Endothelial cell of umbilical vein (primary cell): ENCODE measurements around the gene CFD. TPM values are rescaled to one million over a fixed set of nuclear protein-coding genes. Genes with fewer than 3 reads are reported as not detected.

Experiments
- BruUV-seq: library from RNA; stranded (reverse); fragments of 400-500 nt; replicated peaks from 2 replicates; lab custom pipeline; 2021; lab: Mats Ljungman, UMichigan
- CTCF ChIA-PET: fragments of 300-600, 350-600 bp; sonication (Branson Sonifier 250); formaldehyde crosslinking; loops from one replicate; lab custom pipeline; 2021; ENCODE audit warnings: antibody characterized with exemption, inconsistent platforms; lab: Charles Lee
- POLR2A ChIA-PET: fragments of 300-600, 350-600 bp; sonication (Branson Sonifier 250); formaldehyde crosslinking; loops from one replicate; lab custom pipeline; 2021; ENCODE audit warnings: antibody characterized with exemption, inconsistent platforms; lab: Charles Lee
- DNase-seq: peaks from one replicate; pipeline ENCODE4 v3.0.0-alpha.2; 2011; ENCODE audit warnings: low read depth, low spot score
- FAIRE-seq: peaks from 2 replicates; lab custom pipeline; 2011; peaks lifted over from hg19 to GRCh38; lab: Jason Lieb, UNC
- H2AFZ ChIP-seq: 2 replicates; pipeline ENCODE4 v1.6.0; 2012; ENCODE audit warnings: low read depth, low read length, control low read depth, inconsistent platforms
- H3K27ac ChIP-seq: 2 replicates; pipeline ENCODE4 v1.5.1; 2011; ENCODE audit warnings: low read depth, mild to moderate bottlenecking, control low read depth, low read length, moderate library complexity; ENCODE audit not compliant: insufficient read depth
- H3K27me3 ChIP-seq, 2 experiments: 2 replicates each; pipeline versions ENCODE4 v1.6.0 to v1.6.1; 2011; ENCODE audit warnings: low read length in 2 of 2, mixed read lengths in 1 of 2; ENCODE audit not compliant: control insufficient read depth in 2 of 2, insufficient read depth in 2 of 2
- H3K36me3 ChIP-seq, 2 experiments: 2 replicates in 1 of 2; 3 replicates in 1 of 2; pipeline ENCODE4 v1.5.1; 2011; ENCODE audit warnings: low read length in 2 of 2, mild to moderate bottlenecking in 1 of 2, moderate library complexity in 1 of 2; ENCODE audit not compliant: control insufficient read depth in 2 of 2, insufficient read depth in 2 of 2; ENCODE audit errors: extremely low read depth in 1 of 2
- H3K4me1 ChIP-seq: 3 replicates; pipeline ENCODE4 v1.5.1; 2011; ENCODE audit warnings: mild to moderate bottlenecking, low read length; ENCODE audit not compliant: control insufficient read depth, insufficient read depth; ENCODE audit errors: extremely low read depth
- H3K4me2 ChIP-seq: 2 replicates; pipeline ENCODE4 v1.6.1; 2011; ENCODE audit warnings: low read length, control low read depth, mixed read lengths; ENCODE audit not compliant: insufficient read depth
- H3K4me3 ChIP-seq, 3 experiments: fragments of 200-600 bp in 1 of 3; sonication (generic), shearing (Covaris generic) in 1 of 3; replicated peaks in 1 of 3; 2 replicates each; pipeline ENCODE4 v1.5.1; 2011 to 2016; ENCODE audit warnings: control low read depth in 3 of 3, low read length in 3 of 3, mild to moderate bottlenecking in 2 of 3, inconsistent platforms in 1 of 3, low read depth in 1 of 3, moderate library complexity in 1 of 3; ENCODE audit not compliant: insufficient read depth in 1 of 3
- H3K79me2 ChIP-seq: 2 replicates; pipeline ENCODE4 v1.6.0; 2012; ENCODE audit warnings: low read length, inconsistent platforms; ENCODE audit not compliant: control insufficient read depth, insufficient read depth
- H3K9ac ChIP-seq: replicated peaks from 2 replicates; pipeline ENCODE3; 2011; ENCODE audit warnings: low read length, control low read depth; ENCODE audit not compliant: insufficient read depth; ENCODE audit errors: extremely low read depth
- H3K9me1 ChIP-seq: replicated peaks from 3 replicates; pipeline ENCODE4 v1.6.0; 2011; ENCODE audit warnings: mild to moderate bottlenecking, low read length; ENCODE audit not compliant: control insufficient read depth, insufficient read depth; ENCODE audit errors: extremely low read depth
- H3K9me3 ChIP-seq: replicated peaks from 2 replicates; pipeline ENCODE4 v1.5.1; 2012; ENCODE audit warnings: low read length, inconsistent platforms; ENCODE audit not compliant: control insufficient read depth, insufficient read depth
- H4K20me1 ChIP-seq: replicated peaks from 2 replicates; pipeline ENCODE3; 2011; ENCODE audit warnings: mild to moderate bottlenecking, low read length; ENCODE audit not compliant: control insufficient read depth, insufficient read depth; ENCODE audit errors: extremely low read depth
- CTCF ChIP-seq, 2 donors: IDR thresholded peaks; 1 replicate in 1 of 2; 2 replicates in 1 of 2; pipeline ENCODE4 v1.5.1; 2011; ENCODE audit warnings: low read length in 2 of 2, mild to moderate bottlenecking in 2 of 2, moderate library complexity in 2 of 2, control low read depth in 1 of 2, inconsistent platforms in 1 of 2, low read depth in 1 of 2; ENCODE audit not compliant: insufficient read depth in 1 of 2; ENCODE audit errors: extremely low read depth in 1 of 2
- EZH2 ChIP-seq: IDR thresholded peaks from 2 replicates; pipeline ENCODE4 v1.6.1; 2012; ENCODE audit warnings: borderline replicate concordance, low read depth, mild to moderate bottlenecking, moderate library complexity, low read length, inconsistent platforms; ENCODE audit not compliant: severe bottlenecking
- GATA2 ChIP-seq: IDR thresholded peaks from 2 replicates; pipeline ENCODE4 v1.7.0; 2011; ENCODE audit warnings: low read depth, mild to moderate bottlenecking, moderate library complexity, mixed read lengths, low read length; ENCODE audit not compliant: insufficient read length, insufficient read depth
- JUN ChIP-seq: IDR thresholded peaks from 2 replicates; pipeline ENCODE4 v1.6.1; 2011; ENCODE audit warnings: borderline replicate concordance, low read depth; ENCODE audit not compliant: insufficient read length, insufficient read depth
- MAX ChIP-seq: IDR thresholded peaks from 2 replicates; pipeline ENCODE4 v1.6.1; 2011; ENCODE audit not compliant: insufficient read depth, insufficient read length
- POLR2A ChIP-seq: IDR thresholded peaks from 2 replicates; pipeline ENCODE4 v1.6.1; 2012; ENCODE audit warnings: low read depth, mild to moderate bottlenecking, control low read depth, low read length
- POLR2AphosphoS5 ChIP-seq: IDR thresholded peaks from 2 replicates; pipeline ENCODE4 v1.6.1; 2012; ENCODE audit warnings: low read depth, mild to moderate bottlenecking, control low read depth, low read length, moderate library complexity; ENCODE audit not compliant: insufficient read depth
- dilution Hi-C: fragments of 300-500 bp; cut with MboI; formaldehyde crosslinking; loops from one replicate; pipeline ENCODE4 v1.15.0; 2019; ENCODE audit warnings: low sequenced_read_pairs; ENCODE audit not compliant: extremely low pct_ligation_motif_present
- intact Hi-C: fragments of 100-400 bp; cut with micrococcal nuclease; formaldehyde crosslinking; loops from one replicate; pipeline ENCODE4 v1.10.0; 2022
- polyA plus RNA-seq, 4 experiments: library from polyadenylated mRNA; depleted of rRNA in 3 of 4; stranded (reverse) in 3 of 4; unstranded in 1 of 4; fragments of >200 nt; gene quantifications; 2 replicates each; pipeline versions ENCODE4 v1.2.1 to v1.2.3, GENCODE V29; 2011 to 2012; ENCODE audit warnings: missing spikeins in 1 of 4
- total RNA-seq: library from RNA; stranded (reverse); gene quantifications from 2 replicates; pipeline ENCODE4 v1.2.3, GENCODE V29; 2021

Gene CFD
- total and polyA plus RNA-seq, 2 donors (not counting 3 experiments of a cell fraction or from before 2014, with no cell fraction given), result 0.25 to 0.40 TPM

- Histone ChIP-seq H3K4me1 (no peaks in the 10 kb centered on the region), H3K27ac (no peak overlapping the region), H2AFZ (no peak overlapping the region), H3K9me1 (no peaks in the 10 kb centered on the region), H3K4me3 (no peak overlapping the region), H3K9ac (no peak overlapping the region), H3K36me3 (peaks cover 0 to 11% of the 10 kb centered on the region in 2 experiments), H3K27me3 (no peaks in the 10 kb centered on the region), H3K79me2 (peaks cover under 1% of the 10 kb centered on the region), H3K9me3 (no peaks in the 10 kb centered on the region), H4K20me1 (no peaks in the 10 kb centered on the region), H3K4me2 (no peak overlapping the region)
- BruUV-seq, result no TSS peak
- ChIA-PET POLR2A (interaction anchor here (1.2 kb wide), 1 partner anchor 8 kb away, joined by 4 read pairs; no protein-coding TSS in a partner anchor), CTCF (interaction anchor here (0.7 kb wide), 2 partner anchors 39 to 133 kb away, joined by 3 read pairs; no protein-coding TSS in a partner anchor)
- DNase-seq (no peak), FAIRE-seq (peak; percentile 12)
- intact Hi-C loops, result no loop called here
- dilution Hi-C loops, result no loop called here
- no peak for TF ChIP-seq JUN
- TF ChIP-seq GATA2, result no peak
- no peak for TF ChIP-seq EZH2
- TF ChIP-seq POLR2A, result no peak
- no peak for TF ChIP-seq POLR2AphosphoS5
- no peak for TF ChIP-seq CTCF (IDR thresholded peaks at IDR 0.05; ENCODE audit: extremely low read depth in 1 of 2, insufficient read depth in 1 of 2, low read depth in 1 of 2, low read length in 2 of 2)
- no peak for TF ChIP-seq MAX
Measured at GRCh38 chr19:902446-903226, 43.2 kb downstream of the CFD start.
